GM19240 (cell line): ENCODE measurements around the gene TRHDE.

Experiments
- DNase-seq: peaks from one replicate; pipeline ENCODE4 v3.0.0; 2011; ENCODE audit warnings: low spot score; ENCODE audit not compliant: insufficient read length

TRHDE gene, protein sequence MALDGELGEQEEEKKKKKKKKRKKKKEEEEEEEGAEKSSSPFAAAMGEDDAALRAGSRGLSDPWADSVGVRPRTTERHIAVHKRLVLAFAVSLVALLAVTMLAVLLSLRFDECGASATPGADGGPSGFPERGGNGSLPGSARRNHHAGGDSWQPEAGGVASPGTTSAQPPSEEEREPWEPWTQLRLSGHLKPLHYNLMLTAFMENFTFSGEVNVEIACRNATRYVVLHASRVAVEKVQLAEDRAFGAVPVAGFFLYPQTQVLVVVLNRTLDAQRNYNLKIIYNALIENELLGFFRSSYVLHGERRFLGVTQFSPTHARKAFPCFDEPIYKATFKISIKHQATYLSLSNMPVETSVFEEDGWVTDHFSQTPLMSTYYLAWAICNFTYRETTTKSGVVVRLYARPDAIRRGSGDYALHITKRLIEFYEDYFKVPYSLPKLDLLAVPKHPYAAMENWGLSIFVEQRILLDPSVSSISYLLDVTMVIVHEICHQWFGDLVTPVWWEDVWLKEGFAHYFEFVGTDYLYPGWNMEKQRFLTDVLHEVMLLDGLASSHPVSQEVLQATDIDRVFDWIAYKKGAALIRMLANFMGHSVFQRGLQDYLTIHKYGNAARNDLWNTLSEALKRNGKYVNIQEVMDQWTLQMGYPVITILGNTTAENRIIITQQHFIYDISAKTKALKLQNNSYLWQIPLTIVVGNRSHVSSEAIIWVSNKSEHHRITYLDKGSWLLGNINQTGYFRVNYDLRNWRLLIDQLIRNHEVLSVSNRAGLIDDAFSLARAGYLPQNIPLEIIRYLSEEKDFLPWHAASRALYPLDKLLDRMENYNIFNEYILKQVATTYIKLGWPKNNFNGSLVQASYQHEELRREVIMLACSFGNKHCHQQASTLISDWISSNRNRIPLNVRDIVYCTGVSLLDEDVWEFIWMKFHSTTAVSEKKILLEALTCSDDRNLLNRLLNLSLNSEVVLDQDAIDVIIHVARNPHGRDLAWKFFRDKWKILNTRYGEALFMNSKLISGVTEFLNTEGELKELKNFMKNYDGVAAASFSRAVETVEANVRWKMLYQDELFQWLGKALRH

DNA sequence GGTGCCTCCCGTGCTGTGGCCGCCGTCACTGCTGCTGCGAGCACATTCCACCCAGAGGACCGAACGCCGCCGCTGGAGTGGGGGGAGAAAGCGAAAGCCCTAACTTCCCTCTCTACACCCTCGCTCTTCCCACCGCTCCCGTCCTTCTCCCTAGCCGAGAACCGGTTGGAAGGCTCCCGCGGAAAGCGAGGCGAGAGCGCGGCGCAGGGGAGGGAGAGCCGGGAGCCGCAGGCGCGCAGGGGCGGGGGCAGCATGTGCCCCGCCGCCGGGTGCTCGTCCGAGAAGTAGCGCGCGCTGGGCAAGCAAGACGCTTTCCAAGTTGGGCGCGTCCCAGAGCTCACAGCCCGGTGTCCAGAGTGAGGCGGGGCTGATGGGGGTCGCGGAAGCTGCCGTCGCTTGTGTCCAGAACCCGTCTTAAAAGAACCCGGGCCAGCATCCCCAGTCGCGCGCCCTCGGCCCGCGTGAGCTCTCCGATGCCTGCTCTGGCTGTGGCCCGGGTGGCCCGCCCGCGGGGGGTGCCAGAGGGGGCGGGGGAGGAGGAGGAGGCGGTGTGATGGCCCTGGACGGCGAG, at the start of gene TRHDE:
TSS of gene TRHDE (plus strand) at position 280 of the 571 bp plus-strand sequence. CDS start at position 554, 274 bp downstream.
- no peak for DNase-seq

DNA sequence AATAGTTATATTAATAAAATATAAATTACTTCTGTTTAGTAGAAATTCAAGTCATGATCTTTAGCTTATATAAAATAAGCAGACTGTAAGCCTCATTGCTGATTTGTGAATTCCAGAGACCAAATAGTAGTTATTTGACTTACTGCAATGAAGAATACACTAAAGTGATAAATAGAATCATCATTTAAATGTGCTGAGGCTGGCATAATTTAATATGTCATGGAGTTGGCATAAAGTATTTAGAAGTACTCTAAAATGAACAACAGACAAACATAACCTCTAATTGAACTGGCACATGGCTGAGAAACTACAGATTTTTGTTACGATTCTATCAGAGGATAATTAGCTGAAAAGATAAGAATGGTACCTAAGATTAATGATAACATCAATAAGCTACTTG, 45.7 kb upstream of the TRHDE start:
- no peak for DNase-seq

DNA sequence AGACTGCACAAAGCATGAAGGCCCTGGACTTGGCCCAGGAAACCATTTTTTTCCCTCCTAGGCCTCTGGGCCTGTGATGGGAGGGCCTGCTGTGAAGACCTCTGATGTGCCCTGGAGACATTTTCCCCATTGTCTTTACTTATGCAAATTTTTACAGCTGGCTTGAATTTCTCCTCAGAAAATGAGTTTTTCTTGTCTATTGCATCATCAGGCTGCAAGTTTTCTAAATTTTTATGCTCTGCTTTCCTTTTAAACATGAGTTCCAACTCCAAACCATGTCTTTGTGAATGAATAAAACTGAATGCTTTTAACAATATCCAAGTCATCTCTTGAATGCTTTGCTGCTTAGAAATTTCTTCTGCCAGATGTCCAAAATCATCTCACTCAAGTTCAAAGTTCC, 43.7 kb upstream of the TRHDE start:
- no peak for DNase-seq

DNA sequence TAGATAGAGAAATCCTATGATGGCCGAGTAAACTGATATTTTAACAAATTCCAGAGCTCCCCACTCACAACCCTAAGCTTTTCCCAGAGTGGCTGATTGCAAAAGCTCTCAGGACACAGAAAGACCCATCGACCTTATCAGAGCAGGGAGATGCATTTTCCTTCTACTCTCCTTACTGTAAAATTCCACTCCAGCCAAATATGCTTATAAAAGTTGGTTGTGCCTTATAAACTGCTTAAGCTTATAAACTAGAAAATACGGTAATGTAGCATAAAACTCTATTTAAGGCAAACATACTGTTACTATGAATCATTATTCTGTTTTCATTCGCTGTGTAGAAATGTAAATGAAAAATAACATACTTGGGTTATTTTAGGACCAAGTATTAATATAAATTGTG, 41.6 kb upstream of the TRHDE start:
- no peak for DNase-seq

DNA sequence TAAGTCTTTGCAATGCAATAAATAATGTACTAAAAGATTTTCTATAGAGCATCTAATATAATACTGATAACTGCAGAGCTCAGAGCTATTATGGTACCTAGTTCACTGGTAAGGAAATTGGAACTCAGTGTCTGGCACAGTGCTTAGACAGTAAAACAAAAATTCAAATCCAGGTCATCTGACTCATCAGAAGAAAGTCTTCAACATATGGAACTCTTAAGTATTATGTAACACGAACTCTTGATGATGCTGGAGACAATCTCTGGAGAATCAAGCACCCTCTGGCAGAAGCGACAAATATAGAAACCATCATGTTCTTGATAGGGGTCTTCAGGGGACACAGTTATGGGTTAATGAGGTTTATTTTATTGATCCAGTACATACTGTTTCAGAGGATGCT, 37.3 kb upstream of the TRHDE start:
- no peak for DNase-seq

DNA sequence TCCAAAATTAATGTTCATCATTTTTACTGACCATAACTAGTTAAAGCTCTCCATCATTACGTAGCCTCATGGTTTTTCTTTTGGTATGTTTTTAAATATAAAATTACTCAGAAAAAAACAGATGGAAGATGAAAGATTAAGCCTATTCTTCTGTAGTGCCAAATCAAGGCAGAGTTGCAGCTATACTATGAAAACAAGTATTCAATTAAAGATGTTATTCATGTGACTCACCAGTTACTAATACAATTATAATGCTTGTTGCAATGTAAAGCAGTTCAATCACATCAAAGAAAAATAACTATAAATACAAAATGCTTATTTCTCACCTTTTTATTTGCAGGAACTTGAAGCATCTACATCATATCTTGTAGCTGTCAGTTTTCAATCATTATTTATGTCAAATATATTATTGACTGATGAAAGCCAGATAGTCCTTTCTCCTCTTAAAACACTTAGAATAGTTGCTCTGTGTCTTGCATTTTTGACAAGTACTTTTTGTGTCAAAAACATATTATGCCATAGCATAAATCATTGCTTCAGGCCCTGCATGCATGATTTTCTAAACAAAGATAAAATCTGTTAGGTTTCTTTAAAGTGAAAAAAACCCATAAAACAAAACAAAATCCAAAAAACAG, 36.0 kb upstream of the TRHDE start:
- DNase-seq: no peak

DNA sequence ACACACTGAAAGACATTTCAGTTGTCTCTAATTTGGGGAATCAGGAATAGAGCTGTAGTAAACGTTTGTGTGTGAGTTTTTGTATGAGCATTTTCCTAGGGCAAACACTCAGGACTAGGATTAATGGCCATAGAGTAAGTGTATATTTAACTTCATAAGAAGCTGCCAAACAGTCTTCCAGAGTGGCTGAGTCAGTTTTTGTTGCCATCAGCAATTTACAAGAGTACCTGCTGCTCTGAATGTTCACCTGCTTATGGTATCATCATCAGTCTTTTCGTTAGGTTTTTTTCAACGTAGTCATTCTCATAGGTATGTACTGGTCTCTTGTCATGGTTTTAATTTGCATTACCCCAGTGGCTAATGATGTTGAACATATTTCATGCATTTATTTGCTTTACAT, 30.6 kb upstream of the TRHDE start:
- DNase-seq: no peak

DNA sequence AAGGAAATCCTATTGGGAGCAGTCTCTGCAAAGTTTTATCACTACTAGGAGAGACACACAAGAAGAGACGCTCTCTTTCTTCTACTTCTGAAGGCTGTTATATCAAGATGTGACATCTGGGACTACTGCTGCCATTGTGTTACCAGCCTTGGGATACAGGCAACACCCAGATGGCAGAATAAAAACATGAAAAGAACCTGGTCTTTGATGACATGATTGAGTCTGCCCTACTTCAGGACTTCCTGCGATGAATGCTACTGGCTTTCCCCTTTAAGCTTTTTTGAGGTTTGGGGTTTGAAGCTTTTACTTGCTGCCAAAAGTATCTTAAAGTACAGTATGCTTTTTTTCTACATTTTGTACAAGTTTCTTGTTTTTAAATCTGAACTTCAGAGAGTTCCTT, 29.2 kb upstream of the TRHDE start:
- no peak for DNase-seq

DNA sequence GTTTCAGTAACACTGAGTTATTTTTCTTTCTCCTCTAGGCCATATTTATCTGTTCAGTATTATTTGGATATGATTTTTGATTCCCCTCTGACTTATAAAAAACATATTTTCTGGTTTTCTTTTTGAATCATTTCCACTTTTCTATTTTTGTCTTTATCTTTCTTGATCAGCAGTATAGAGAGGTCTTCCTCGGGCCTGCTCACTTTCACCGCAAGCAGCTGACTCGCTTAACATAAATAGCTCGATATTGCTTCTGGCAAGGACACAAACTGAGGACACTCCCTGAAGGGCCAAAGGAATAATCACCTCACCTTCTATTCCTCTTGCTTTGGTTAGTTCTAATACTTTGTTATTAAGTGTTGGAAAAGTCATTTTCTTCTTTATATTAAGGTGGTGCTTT, 25.8 kb upstream of the TRHDE start:
- no peak for DNase-seq

DNA sequence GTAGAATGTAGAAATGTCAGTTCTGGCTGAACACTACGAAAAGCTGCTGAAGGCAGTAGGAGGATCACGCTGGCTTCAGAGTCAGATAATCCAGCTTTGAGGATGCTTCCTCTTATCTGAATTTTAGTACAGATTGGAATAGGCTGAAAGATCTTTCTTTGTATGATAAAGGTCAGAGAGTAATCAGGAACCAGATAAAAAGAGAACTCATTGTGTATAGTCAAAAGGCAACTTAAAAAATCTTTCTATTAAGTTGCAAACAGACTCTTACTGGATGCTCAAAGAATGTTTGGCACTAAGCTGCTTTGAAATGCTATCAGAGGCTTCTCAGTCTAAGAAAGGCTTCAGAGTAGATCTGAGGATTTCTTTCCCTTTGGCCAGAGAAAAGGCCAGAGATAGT, 21.8 kb upstream of the TRHDE start:
- DNase-seq: no peak

DNA sequence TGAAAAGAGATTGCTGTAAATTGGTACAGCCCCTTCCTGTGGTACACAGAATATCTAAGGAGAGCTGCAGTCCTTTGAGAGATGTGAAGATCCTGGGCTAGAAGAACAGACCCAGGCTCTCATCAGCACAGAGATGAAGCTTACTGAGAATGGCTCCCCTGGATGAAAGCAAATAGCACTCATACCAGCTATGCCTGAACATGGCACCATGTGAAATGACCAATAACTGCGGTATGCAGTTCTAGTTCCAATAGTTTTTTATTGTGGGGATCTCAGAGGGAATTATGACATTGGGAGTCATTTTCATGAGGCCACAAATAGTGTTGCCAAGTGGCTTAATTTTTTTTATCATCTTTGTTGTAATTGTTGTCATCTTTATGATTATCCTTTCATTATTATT, 15.4 kb upstream of the TRHDE start:
- DNase-seq: no peak

DNA sequence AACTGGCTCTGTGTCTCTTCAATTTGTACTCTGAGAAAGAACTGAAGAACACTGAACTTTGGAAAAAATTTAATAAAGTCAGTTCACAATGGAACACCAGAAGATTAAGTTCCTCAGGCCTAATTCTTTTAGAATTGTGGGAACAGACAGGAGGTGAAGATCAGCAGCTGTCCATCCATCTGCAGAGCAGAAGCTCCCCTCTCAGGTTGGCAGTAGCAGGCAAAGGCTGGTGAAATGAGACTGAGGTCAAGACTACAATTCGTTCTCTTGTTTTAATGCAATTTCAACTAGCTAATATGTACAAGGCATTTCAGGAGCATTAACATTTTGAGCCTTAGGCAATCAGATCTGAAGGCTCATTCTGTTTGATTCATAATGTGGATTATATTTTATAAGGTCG, 10.3 kb upstream of the TRHDE start:
- no peak for DNase-seq

DNA sequence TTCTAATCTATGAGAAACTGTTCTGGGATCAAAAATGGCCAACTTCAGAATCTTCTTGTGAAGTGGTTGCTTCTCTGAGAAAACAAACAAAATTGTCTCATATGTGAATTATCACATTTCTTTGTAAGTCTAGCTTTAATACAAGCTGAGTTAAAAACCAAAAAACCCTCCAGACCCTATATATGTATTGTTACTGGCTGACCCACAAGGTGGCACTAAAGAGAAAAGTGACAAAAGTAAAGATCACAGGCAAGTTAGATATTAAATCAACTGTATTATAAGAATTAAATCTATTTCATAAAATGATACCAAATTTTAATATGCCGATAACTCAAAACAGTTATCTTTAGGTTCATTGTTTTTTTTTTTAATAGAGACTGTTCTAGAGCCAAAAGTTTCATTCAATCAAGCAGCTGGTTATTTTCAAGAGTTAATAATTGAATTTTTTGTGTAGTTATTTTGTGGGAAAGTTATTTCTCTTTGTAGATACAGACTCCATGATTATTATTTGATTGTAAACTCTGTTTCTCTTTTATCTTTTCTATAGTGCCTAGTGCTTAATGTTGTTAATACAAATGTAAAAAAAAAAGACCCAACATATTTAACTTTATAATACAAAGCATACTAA, 7.5 kb upstream of the TRHDE start:
- no peak for DNase-seq

DNA sequence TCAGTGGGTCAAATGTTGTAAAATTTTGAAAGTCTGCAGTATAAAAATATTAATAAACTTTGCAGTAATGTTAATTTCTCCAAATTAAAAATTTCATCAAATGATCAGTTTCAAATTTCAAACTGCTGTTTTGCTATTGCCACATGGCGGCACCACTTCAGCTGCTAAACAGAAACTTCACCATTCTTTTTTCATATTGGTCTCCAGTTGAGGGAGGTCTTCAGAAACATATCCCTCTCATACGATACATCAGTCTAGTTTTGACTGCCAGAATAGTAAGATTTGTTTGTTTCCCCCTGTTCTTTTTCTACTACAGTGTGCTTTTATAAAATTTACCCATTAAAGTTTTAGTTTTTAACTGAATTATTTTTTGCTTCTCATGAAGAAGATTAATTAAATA, 4.2 kb upstream of the TRHDE start:
- no peak for DNase-seq

DNA sequence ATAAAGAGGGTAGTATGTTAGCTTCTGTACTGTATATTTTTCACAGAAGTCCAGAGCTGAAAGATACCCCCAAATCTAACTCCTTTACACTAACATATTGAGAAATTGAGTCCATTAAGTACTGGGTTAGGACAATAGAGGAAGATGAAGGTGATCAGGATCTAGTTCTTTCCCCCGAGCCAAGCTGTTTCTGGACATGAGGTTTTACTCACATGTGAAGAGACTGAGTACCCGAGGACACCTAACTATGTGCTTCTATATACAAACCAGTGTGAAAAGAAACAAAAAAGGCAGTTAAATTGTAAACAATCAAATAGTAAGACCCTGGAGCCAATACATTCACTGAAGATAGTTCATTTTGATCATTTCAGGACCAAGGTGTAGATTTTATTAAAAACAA, 3.8 kb upstream of the TRHDE start:
- DNase-seq: no peak

DNA sequence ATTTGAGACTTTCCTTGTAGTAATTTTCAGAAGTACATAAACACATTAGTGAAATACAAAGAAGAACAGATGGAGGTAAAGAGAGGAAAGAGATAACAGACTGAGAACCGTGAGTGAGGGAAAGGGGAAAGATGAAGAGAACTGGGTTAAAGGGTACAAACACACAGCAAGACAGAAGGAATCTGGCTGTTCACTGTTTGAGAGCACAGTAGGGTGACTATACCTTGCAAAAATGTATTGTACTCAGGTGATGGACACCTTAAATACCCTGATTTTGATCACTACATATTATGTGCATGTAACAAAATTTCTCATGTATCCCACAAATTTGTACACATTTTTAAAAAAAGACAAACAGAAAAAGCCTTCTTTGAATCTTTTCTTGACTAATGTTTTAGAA, 2.7 kb upstream of the TRHDE start:
- no peak for DNase-seq

DNA sequence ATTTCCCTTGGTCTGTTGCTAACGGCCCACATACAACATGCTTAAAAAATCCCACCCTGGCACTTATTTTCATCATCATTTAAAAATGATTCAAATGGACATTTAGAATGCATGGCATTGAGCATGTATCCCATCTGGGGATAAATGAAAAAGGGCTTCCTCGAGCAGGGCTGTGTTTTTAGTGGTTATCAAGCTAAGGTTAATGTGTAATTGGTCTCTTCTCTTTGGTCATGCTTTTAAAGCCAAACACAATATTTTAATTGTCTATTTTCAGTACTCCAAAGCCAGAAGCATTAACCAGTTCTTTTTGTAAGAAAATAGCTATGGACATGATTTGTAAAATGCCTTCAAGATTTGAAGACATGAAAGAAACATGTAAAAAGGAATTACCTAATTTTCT, 1.9 kb upstream of the TRHDE start:
- no peak for DNase-seq

DNA sequence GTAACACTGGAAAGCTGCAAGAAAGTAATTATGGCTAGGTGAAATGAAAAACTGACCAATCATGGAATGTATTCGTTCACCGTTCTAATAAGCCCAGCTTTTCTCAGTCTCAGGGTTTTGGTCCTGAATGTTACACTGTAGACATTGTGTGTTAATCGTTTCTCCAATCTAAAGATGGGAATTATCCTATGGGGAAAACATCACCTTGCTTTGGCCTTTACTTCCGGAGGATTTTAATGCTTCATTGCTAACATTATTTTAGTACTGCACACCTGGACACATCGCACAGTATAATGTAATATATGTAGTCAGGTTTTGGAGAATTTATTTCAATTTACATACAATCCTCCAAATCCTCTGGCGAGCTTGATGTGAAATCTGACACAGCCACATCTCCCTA, 1.2 kb upstream of the TRHDE start:
- DNase-seq: no peak

DNA sequence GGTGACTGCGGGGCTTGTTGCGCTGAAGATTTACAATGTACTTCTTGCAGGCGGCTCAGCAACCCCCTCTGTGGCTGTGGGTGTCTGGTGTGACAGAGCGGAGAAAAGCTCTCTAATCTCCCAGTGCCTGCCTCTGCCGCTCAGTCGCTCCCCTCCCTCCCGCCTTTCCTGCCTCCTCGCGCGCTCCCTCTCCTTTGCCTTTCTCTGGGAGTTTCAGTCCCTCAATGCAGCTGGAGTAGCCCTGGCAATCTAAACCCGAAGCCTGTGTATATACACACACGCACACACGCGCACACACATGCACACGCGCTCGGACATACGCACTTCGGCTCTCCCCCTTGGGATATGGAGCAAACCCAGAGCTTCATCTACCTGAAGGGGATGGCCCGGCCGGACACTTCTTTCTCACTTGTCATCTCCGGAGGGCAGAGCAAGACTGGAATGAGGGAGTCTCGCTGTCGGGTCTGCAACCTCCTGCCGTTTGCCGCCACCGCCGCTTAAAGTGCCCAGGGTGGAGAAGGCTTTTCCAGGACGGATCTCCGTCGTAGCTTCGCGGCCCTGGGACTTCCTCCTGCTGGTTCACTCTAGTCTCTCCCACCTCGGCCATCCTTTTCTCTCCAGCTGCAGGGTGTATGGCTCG, 599 bp upstream of the TRHDE start:
- DNase-seq: no peak

DNA sequence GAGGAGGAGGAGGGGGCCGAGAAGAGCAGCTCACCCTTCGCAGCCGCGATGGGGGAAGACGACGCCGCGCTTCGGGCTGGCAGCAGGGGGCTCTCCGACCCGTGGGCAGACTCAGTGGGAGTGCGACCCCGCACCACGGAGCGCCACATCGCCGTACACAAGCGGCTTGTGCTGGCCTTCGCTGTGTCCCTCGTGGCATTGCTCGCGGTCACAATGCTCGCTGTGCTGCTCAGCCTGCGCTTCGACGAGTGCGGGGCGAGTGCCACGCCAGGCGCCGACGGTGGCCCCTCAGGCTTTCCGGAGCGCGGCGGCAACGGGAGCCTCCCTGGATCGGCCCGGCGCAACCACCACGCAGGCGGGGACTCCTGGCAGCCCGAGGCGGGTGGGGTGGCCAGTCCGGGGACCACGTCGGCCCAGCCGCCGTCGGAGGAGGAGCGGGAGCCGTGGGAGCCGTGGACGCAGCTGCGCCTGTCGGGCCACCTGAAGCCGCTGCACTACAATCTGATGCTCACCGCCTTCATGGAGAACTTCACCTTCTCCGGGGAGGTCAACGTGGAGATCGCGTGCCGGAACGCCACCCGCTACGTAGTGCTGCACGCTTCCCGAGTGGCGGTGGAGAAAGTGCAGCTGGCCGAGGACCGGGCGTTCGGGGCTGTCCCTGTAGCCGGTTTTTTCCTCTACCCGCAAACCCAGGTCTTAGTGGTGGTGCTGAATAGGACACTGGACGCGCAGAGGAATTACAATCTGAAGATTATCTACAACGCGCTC, 745 bp downstream of the TRHDE start:
- DNase-seq: no peak
